BJ (cell line): Measurements from ENCODE around the gene BCAS3. TPM values are rescaled to one million over a fixed set of nuclear protein-coding genes. Genes with fewer than 3 reads are reported as not detected.

ENCODE experiments used
- CTCF ChIA-PET: fragments of 350-600 bp; formaldehyde crosslinking; extraction: SDS; loops from one replicate; lab custom pipeline; 2021; ENCODE audit warnings: antibody characterized with exemption, inconsistent platforms; lab: Yijun Ruan, JAX
- POLR2A ChIA-PET: fragments of 300-600 bp; sonication (Branson Sonifier 250); formaldehyde crosslinking; extraction: SDS; loops from one replicate; lab custom pipeline; 2021; ENCODE audit warnings: antibody characterized with exemption; lab: Charles Lee
- DNase-seq: peaks from one replicate; pipeline ENCODE4 v3.0.0-alpha.2; 2011; ENCODE audit warnings: low read depth
- H3K27me3 ChIP-seq: 2 replicates; pipeline ENCODE4 v1.6.0; 2011; ENCODE audit warnings: low read length; ENCODE audit not compliant: control insufficient read depth, insufficient read depth
- H3K36me3 ChIP-seq: 2 replicates; pipeline ENCODE4 v1.5.1; 2011; ENCODE audit warnings: low read length; ENCODE audit not compliant: control insufficient read depth, insufficient read depth
- H3K4me3 ChIP-seq: 2 replicates; pipeline ENCODE4 v1.5.1; 2011; ENCODE audit warnings: low read depth, mild to moderate bottlenecking, control low read depth, low read length
- polyA plus RNA-seq: library from polyadenylated mRNA; depleted of rRNA; stranded (reverse); fragments of >200 nt; gene quantifications from 2 replicates; pipeline ENCODE4 v1.2.3, GENCODE V29; 2011
- TF ChIP-seq, protein P1 (sequence below): IDR thresholded peaks from 2 replicates; pipeline ENCODE4 v1.5.1; 2011; ENCODE audit warnings: low read depth, mild to moderate bottlenecking, control low read depth, inconsistent platforms, low read length, moderate library complexity; ENCODE audit not compliant: insufficient read depth

The BCAS3 gene
- polyA plus RNA-seq, 1 experiment = 19.5 TPM

DNA sequence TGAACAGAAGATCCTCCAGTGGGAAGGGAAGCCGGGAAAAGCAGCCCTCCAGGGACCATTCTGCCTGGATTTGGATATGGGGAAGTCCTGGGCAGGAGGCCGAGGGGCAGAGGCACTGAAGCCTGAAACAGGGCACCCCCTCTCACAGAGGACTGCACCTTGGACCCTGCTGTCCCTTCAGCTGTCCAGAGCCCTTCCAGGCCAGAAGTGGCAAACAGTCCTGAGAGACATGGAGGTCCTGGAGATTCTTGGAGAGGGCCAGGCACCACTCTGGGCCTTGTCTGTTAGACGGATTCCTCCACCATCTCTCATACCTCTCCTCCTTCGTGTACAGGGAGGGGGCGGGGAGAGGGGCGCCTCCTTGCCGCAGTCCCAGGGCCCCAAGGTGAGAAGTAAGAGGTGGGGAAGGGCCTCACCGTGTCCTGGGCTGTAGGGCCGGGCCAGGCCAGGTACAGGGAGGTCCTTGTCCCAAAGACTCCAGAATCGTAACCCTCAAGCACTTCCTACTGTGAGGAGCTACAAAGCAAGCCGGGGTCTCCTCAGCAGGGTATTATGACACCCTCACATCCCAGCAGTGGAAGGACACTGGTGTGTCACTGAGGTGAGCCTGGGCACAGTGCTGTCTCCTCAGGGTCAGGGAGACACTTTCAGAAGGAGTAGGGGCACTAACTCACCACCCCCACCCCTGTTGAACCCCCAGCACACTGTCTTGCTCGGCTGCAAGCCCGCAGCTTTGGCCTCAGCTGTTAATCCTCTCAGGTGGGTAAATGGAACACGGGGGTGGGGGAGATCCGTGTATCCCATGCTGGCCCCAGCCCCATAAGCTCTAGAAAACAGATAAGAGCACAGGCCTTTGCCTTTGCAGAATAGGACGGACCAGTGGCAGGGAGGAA is 705.4 kb downstream of the BCAS3 start:
- POLR2A ChIA-PET = no interaction called here
- TF ChIP-seq, protein P1, sequence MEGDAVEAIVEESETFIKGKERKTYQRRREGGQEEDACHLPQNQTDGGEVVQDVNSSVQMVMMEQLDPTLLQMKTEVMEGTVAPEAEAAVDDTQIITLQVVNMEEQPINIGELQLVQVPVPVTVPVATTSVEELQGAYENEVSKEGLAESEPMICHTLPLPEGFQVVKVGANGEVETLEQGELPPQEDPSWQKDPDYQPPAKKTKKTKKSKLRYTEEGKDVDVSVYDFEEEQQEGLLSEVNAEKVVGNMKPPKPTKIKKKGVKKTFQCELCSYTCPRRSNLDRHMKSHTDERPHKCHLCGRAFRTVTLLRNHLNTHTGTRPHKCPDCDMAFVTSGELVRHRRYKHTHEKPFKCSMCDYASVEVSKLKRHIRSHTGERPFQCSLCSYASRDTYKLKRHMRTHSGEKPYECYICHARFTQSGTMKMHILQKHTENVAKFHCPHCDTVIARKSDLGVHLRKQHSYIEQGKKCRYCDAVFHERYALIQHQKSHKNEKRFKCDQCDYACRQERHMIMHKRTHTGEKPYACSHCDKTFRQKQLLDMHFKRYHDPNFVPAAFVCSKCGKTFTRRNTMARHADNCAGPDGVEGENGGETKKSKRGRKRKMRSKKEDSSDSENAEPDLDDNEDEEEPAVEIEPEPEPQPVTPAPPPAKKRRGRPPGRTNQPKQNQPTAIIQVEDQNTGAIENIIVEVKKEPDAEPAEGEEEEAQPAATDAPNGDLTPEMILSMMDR = no peak
- CTCF ChIA-PET = interaction anchor here (0.9 kb wide), 1 partner anchor 16 kb away, joined by 3 read pairs; the partner anchor contains the start of gene TBX2
- no peak for DNase-seq
- H3K27me3 ChIP-seq = no peaks in the 10 kb centered on the region
- no peaks in the 10 kb centered on the region for H3K36me3 ChIP-seq
- H3K4me3 ChIP-seq = no peak overlapping the region

DNA sequence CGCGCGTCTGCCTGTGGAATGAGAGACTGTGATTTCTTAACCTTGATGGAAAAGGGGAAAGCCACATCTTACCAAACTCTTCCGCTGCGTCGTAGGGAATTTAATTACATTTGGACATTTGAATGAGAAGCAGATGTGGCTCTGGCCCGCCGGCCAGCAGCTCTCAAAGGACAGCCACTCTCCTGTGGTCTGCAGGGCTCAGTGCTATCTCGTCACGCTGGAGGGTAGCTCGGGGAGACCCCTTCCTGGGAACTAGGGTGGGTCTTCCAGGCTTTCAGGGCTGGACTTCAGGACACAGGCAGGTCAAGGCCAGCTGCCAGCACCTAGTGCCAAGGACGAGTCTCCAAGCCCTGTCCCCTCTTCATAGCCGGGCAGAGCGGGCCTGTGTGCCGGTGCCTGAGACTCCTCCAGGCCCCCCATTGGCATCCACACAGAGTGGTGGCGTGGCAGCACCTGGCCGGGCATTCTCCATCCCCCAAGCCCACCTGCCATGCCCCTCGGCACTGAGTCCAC is 706.1 kb downstream of the BCAS3 start:
- Histone ChIP-seq H3K4me3 (no peak overlapping the region), H3K36me3 (no peaks in the 10 kb centered on the region), H3K27me3 (no peaks in the 10 kb centered on the region)
- POLR2A ChIA-PET = no interaction called here
- no peak for DNase-seq
- TF ChIP-seq, protein P1 = no peak
- CTCF ChIA-PET = interaction anchor here (0.9 kb wide), 1 partner anchor 15 kb away, joined by 3 read pairs; the partner anchor contains the start of gene TBX2

DNA sequence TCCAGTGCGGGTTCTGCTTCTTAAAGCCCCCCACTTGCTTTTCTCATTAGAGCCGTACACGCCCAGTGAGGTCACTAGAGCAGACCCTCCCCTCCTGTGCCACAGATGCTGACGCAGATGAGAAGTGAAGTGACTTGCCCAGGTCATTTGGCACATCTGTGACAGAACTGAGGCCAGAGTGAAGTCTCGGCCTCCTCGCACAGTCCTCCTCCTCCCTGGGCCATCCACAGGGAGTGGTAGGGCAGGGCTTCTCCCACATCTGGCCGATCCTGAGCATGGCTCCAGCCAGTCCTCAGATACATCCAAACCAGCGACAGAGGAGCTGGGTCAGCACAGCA is 706.7 kb downstream of the BCAS3 start:
- no peaks in the 10 kb centered on the region for H3K27me3 ChIP-seq
- ChIA-PET CTCF (interaction anchor here (1.8 kb wide), 1 partner anchor 9 kb away, joined by 6 read pairs; no protein-coding TSS in a partner anchor), POLR2A (no interaction called here)
- TF ChIP-seq, protein P1 = no peak
- no peak for DNase-seq
- H3K36me3 ChIP-seq = no peaks in the 10 kb centered on the region
- H3K4me3 ChIP-seq = no peak overlapping the region

GRCh38 chr17:61384692-61385576 is 707.3 kb downstream of the BCAS3 start:
- POLR2A ChIA-PET = no interaction called here
- Histone ChIP-seq H3K4me3 (no peak overlapping the region), H3K36me3 (no peaks in the 10 kb centered on the region), H3K27me3 (no peaks in the 10 kb centered on the region)
- DNase-seq = no peak
- TF ChIP-seq, protein P1 = no peak
- CTCF ChIA-PET = interaction anchor here (1.2 to 1.8 kb wide), 2 partner anchors 9 to 94 kb away, joined by 3 to 6 read pairs; no protein-coding TSS in a partner anchor
